Activated CD8-positive, alpha-beta memory T cell treated with anti-CD3 and anti-CD28 coated beads, Interleukin-2, amount 50 U/mL, for 48 hours (primary cell): ENCODE results near the gene LRRC63.
A peak's percentile ranks its signal among the peaks of the same experiment; 100 is the strongest.
"Not testable (repeated sequence)": the region's sequence is repeated elsewhere in the genome, so short reads cannot be mapped to it uniquely, and the experiment has no call there.

Experiments used
- DNase-seq: peaks from one replicate; pipeline ENCODE4 v3.0.0-alpha.2; 2020

LRRC63 gene, protein sequence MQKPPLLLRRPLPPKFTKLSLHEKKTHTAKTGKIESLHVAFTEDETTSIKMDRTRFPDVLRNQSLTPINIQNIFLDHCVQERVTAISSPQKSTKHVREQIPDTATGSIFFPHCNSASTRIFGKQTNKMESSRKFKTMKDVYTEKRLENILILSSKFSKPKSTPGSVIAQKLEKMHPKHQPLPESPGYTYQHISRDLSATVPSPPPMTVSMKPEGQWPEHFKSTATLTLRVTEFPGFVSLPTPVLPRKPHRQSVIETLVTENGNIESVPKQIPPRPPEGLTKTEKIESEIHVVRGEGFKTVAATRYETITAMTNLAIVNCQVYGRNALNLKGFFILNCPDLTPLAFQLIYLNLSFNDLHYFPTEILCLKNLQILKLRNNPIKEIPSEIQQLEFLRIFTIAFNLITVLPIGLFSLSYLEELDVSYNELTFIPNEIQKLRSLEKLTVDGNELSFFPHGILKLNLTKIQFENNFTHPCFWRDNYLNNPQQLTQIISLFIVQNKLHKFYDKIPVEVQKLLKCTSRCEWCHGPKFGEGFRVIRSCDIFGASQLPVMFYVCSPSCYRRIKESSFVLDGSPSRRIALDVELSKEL

DNA sequence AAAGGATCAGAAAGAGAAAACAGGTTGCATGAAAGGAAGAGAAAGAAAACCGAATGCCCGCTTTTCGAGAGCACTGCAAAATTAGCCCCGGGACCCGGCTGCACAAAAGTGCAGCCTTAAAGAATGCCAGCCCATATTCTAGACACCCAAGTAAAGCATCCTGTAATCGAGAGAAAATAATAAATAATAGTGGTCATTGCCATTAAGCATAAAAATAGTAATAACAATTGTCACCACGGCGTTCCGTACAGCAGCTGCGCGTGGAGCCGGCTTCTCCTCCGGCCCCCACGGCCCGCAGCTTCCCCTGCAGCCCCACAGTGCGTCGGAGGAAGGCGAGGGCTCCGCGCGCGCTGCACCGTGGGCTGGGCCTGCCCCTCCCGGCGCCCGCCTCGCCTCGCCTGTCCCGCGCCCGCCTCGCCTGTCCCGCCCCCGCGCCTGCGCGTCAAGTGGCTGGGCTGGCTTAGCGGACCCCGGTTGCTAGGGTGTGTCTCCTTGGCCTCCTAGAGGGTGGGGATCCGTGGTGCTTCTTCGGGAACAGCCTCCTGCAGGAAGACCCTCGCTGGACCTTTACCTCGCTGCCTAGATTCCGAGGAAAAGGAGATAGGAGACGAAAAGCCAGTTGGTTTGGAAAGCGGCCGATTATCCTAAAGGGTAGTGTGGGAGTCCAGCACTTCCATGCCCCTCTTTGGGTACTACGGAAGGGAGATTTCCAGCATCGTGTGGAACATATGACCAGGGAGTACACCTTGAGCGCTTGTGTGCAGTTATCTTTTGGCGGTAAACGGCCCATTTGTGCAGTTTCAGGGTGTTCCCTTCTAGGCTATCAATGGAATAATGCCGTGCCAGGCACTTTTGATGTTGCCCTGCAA, at the start of gene LRRC63:
Gene LRRC63 (plus strand): TSS at position 446 of the 869 bp plus-strand sequence. CDS start 1,107 bp downstream, outside the sequence.
- DNase-seq: peak; percentile 93

DNA sequence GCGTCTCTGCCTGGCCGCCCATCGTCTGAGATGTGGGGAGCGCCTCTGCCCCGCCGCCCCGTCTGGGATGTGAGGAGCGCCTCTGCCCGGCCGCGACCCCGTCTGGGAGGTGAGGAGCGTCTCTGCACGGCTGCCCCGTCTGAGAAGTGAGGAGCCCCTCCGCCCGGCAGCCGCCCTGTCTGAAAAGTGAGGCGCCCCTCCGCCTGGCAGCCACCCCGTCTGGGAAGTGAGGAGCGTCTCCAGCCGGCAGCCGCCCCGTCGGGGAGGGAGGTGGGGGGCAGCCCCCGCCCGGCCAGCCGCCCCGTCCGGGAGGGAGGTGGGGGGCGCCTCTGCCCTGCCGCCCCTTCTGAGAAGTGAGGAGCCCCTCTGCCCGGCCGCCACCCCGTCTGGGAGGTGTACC, 49.0 kb upstream of the LRRC63 start:
- not testable (repeated sequence) for DNase-seq

DNA sequence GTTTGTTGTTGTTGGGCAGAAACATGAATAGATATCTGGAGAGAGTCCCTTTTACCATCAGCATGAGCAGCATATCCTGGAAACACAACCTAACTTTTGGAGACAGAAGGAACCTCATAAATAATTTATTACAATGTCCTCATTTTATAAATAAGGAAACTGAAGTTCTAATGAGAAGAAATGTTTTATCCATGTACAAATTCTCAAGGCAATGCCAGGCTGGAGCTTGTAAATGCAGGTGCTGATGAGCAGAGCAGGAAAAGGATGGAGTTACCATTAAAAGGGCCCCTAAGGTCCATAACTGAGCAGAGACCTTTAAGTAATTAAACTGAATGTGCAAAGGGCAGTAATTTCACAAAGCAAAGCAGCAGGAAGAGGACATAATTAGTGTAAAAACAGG, 47.1 kb upstream of the LRRC63 start:
- no peak for DNase-seq

DNA sequence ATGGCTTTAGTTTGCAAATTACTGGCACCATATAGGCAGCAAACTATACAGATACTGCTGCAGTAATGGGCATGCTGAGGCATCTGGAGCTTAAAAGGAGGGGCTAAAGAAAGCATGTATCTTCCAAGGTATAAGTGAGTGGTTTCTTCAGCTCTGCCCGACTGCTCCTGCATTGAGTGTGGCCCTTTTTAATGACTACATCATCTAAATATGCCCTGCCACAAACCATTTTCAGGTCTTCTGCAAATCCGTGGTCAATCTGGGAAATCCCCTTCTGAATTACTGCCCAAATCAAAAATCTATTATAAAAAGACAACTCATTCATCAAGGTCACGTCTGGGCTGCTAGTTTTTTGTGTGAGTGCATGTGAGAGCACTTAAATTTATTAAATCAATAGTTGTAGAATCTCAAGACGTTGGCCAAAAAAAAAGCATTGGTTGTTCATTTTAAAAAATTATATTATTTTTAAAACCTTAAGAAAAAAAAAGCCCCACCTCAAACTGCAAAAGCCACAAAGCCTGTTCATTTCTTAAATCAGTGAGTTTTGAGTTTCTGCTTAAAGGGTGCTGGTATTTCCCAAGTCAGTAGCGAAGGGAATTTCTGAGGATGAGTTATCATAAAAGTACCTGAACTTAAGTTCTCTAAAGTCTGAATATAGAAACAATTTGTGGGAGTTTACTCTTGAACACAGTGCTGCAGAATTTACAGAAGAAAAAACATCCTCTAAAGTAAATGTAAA, 46.1 kb upstream of the LRRC63 start:
- no peak for DNase-seq

DNA sequence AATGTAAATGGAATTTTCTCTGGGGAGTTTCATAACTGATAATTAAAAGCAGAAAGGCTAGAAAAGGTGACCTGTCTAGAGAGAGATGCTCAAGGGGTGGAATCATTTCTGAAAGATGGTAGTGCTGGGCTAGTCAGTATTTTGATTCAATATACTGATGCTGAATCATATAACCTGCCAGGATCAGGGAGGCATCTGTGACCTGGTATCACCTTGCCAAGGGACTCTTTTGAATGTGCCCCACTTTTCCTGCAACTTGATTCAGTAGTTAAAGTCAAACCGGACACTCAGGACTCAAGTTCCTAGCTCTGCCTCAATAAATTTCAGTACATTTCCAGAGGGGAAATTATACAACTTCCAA, 45.5 kb upstream of the LRRC63 start:
- DNase-seq: no peak

DNA sequence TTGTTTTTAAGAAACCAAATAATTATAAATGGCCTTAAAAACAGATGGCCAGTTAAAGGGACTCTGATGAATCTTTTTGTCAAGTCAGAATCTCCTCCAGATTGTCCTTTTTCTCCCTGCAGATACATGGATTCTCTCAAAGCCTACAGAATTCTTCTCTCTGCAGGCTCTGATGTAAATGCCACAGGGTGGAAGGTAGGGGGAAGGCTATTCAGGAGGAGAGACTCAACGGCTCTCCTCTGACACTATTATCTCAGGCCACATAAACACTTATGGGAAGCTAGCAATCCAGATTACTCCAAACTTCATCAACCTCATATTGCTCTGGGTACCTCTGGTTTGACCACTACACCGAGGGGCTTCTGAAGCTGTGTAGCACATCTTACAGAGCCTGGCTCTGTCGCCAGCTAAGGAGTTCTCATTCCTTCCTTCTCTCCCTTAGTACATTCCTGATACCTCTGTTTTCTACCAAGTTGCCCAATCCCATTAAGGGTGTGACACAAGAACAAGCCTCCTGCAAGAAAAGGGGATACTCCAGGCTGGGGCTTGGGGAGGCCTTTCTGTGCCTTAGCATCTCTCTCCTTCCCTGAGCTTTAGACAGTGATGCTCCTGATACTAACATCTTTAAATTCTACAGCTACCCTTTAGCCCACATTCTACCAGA, 44.6 kb upstream of the LRRC63 start:
- no peak for DNase-seq

DNA sequence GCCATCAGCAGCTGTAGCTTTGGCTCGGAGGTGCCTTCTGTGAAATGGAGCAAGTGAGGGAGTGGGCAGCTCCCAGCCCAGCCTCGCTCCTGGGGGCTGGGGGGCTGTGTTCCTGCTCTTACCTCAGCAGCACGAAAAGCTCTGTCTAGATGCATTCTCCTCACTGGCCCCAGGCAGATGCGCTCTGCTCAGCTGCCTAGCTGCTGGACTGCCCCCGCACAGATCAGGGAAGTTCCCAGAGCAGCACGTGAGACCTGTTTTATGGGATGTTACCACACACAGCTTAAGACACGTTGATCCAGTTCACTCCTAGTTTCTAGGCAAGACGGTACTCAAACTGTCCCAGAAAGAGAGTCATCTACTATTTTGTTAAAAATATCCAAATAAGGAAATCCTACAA, 43.4 kb upstream of the LRRC63 start:
- DNase-seq: no peak

DNA sequence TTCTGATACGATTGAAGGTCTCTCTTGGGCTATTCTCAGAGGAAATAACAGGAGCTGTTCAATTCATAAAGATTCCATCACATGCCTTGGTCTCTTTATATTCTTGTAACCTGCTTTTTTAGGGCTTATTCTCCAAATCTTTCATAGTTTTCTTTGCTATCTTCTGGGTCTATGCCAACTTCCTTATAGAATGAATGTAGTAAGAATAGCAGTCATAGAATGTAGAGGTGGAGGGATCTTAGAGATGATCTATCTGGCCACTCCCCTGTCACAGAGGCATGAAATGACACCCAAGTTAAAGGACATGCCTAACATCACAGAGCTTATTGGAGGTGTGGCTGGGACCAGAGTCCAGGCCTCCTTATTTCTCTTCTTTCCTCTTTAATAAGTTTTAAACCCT, 42.9 kb upstream of the LRRC63 start:
- DNase-seq: no peak

DNA sequence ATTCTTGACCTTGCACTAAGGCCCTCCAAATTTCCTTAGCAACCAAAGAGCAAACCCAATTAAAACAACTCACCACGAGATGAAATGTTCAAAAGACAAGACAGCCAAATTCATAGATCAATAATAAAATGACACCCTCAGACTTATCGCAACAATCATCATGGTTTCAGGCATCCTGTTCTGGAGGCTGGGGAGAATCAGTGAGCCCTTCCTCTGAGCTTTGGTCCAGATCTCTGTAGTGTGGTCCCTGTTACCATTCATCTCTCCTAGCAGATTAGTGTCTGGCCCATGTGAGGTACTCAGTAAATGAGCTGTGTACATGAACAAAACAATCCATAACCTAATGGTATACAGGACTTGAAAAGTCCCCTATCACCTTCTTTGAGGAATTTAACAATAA, 42.0 kb upstream of the LRRC63 start:
- no peak for DNase-seq

DNA sequence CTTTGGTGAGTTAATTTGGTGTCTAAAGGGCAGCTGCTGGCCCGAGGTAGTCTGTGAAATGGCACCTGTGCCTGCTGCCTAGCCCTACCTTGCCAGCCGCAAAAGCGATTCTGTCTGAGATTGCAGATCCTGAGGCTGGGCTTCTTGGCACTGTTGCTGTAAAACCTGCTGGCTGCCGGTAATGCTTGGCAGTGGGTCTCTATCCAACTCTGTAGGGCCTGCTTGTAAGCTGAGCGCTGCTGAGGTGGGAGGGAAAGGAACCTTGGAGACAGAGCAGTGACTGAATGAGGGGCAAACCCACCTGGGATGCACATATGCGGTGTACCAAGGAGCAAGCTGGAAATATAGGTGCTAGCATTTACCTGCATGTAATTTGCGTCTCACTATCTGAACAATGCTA, 41.5 kb upstream of the LRRC63 start:
- no peak for DNase-seq

DNA sequence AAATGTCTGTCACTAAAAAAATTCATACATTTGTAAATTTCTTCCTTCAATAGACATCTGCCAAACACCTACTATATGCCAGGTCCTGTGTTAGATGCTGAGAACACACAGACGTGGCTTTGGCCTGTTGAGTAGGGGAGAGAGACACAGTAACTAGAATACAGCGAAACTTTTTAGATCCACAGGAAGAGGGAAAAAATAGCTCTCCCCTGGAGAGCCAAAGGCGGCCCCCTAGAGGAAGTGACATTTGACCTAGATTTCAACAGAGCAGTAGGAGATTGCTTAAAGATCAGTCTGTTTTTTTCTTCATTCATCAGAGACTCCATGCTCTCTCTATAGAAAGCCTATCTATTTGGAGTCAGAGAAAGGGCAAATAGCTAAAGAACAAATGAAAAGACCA, 41.0 kb upstream of the LRRC63 start:
- DNase-seq: no peak

DNA sequence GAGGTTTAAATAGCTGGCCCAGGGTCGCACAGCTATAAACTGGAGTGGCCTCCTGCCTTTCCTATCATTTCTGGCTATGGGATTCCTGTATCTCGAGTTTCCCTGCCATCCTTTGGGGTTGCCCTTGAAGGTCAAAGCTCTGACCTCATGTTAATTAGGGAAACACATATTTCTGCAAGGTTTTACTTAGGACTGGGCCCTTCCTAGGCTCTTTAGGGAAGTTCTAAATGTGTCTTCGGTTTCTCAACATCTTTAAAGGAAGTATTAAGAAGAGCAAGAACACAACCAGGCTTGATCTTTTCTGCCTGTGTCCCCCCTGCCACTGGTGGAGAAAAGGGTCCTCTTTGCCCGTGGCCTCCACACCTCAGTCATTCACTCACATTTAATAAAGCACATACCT, 40.5 kb upstream of the LRRC63 start:
- DNase-seq: no peak

DNA sequence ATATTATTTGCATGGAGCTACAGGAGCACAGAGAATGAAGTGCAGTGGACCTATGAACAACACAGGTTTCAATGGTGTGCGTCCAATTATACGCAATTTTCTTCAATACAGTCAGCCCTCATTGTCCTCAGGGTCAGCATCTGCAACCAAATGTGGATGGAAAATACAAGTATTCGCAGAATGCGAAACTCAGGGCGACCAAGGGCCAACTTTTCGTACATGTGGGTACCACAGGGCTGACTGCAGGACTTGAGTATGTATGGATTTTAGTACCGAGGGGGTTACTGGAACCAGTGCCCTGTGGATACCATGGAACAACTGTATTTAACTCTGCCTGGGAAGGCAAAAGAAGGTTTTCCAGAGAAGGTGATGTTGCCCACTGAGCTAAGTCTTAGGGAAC, 40.0 kb upstream of the LRRC63 start:
- DNase-seq: no peak

DNA sequence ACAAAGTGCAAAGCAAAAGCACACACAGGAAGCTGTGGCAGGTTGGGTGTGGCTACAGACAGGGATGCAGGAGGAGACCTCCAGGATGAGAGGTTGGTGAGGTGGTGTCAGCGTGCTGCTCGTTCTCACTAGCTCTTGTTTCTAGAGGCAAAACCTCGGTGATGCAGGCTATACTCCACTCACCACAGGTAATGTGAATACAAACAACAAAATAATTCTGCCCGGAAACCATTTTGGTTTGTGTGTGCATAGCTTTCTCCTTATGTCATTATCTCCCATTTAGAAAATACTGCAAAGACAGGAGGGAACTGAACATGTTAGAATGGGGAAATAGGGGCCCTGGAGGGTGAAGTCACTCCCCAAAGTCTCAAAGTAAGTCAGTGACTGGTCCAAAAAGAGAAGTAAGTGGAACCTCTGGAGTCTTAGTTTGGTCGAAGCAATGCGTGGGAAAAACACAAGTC, 39.2 kb upstream of the LRRC63 start:
- no peak for DNase-seq

DNA sequence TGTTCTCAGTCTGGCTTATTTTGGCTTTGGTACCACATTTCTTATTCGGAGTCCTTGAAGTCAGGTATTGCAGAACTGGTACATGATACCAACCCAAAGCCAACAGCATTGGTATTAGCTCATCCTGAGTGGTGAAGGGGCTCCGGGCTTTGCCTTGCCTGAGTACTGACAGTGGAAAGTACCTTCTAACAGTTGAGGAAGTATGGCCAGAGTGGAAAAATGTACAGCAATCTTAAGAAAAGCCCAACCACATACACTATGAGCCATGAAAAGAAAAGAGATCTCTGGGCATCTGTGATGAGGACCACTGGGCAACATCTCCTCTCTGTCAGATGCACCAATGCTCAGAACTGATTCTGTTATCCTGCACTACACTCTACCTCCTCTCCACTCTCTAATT, 38.1 kb upstream of the LRRC63 start:
- DNase-seq: no peak

DNA sequence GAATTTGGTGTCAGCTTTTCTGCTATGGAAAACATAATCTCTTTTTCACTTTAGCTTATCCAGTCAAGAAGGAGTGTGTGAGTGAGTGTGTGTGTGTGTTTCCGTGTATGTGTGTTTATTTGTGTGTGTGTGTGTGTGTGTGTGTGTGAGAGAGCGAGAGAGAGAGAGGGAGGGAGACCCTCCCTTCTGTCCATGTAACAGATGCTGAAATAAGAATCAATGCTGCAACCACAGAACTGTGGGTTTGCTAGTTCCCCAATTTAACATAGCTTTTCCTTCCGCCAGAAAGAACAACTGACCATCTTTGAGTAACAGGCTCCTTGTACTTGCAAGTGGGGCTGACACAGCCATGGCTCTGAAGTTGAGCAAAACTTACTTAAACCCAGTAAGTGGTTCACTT, 35.0 kb upstream of the LRRC63 start:
- DNase-seq: no peak

DNA sequence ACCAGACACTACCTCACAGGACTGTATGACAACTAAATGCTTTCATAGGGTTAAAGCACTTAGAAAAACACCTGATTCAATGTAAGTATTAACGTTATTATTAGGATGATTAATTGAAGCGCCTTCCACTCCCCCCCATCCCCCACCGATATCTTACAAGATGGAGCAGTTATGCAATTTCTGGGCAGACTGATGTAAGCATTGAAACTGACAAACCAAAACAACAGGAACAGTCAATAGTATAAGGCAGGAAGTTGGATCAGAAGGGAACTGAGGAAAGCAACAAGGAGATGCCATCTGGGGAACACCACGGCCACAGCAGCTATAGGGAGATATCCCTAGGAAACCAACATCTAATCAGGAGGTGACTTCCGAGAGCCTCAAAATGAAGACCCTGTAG, 33.6 kb upstream of the LRRC63 start:
- DNase-seq: no peak

DNA sequence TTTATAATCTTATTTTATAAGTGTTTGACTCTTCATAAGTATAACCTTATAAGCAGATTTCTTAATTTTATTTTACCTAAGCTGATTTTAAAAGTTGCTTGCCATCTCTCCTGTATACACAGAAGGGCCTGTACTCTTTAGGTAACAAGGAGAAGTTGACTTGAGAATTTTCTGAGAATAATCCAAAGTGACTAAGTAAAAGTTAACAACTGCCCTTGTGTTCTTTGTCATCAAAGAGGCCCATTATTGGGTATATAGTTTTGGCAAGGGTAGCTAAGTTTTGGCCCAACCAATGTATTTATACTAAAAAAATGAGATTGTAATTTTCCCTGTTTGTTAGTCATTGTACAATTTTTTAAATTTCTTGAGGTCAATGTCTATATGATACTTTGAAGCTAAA, 32.9 kb upstream of the LRRC63 start:
- DNase-seq: no peak

DNA sequence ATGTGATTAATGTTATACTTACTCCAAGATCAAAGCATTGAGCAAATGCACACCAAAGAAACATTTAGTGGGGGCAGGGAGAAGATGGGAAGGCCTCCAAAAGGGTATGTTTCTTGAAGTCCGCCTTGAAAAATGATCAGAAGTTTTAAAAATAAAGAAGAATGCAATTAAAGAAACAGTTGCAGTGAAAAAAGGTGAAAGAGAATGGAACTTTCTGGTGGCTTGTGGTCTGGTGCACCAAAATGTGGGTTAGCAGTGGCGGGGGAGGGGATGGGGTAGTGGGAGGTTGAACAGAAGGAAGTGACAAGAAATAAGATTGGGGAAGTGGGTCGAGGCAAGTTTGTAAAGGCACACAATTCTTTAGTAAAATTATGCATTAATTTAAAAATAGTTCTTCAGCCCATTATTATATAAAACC, 32.2 kb upstream of the LRRC63 start:
- peak; percentile 80 for DNase-seq

DNA sequence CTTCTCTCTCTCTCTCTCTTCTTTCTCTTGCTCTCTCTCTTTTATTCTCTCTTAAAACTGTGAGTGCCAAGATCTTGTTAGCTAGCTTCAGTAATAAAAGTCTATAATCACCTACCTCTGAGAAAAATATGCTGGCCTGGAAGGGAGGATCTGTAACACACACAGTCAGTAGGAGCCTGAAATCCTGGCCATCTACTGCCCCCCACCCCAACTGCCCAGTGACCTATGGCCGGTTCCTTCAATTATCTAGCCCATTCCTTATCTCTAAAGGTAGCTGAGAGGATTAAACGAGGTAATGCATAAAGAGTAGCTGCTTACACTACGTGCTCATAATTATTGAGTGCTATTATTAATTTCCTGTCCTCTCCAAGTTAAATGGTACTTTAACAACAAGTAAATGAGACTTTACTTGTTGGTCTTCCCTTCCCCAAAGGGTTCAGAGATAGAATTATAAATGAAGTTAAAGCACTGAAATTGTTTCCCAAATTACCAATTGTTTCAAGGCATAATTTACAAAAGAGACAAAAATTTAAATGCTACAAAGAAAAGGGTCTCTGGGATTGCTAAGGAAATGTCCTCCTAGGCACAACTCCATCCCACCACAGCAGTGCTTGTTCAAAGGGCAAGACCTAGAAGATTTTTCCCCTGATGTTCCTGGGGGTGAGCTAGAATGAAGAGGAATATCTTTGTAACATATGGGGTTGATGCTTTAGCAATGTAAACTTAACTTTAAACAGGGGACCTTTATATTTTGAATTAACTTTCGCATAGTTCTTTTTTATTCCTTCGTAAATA, 31.6 kb upstream of the LRRC63 start:
- DNase-seq: no peak

DNA sequence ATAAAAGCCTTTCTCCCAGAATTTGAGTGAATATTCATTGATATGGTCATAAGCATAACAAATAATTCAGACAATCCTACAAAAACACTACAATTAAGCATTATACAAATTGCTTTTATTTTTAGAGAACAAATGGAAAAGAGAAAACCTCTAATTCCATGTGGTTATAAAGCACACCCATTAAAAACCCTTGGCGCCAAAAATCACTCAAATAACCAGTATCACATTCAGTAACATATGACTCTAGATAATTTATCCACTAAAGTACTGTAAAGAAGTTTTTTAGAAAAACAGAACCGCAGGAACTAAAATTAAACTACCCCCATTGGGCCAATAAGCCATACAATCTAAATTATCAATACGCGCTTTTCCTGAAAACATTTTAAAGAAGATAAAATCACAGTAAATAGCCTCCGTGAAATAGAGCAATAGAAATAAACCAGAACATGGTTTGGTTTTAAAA, 30.3 kb upstream of the LRRC63 start:
- no peak for DNase-seq
